HepG2 (cell line): ENCODE results near the gene PSMB11.

Experiments
- MXI1 ChIP-seq: IDR thresholded peaks from 3 replicates; pipeline ENCODE4 v1.6.1; 2012; ENCODE audit warnings: low read depth, low read length, inconsistent platforms, borderline replicate concordance
- MYNN ChIP-seq: sonication (generic); formaldehyde crosslinking; IDR thresholded peaks from 2 replicates; pipeline ENCODE4 v1.4.0; 2020; ENCODE audit warnings: mild to moderate bottlenecking, low read depth, missing genetic modification reagents
- NR2F6 ChIP-seq, 2 experiments: IDR thresholded peaks; 2 replicates each; pipeline ENCODE4 v1.6.1; 2016; ENCODE audit warnings: antibody characterized with exemption in 1 of 2, mild to moderate bottlenecking in 1 of 2
- SP2 ChIP-seq: sonication (generic); formaldehyde crosslinking; IDR thresholded peaks from 2 replicates; pipeline ENCODE4 v1.5.1; 2020; ENCODE audit warnings: mild to moderate bottlenecking, missing genetic modification reagents
- TERF1 ChIP-seq: sonication (generic); formaldehyde crosslinking; IDR thresholded peaks from 2 replicates; pipeline ENCODE4 v1.8.0; 2022; ENCODE audit warnings: mild to moderate bottlenecking, missing genetic modification reagents, moderate library complexity
- ZNF556 ChIP-seq: sonication (generic); formaldehyde crosslinking; IDR thresholded peaks from 2 replicates; pipeline ENCODE4 v1.4.0; 2020; ENCODE audit warnings: mild to moderate bottlenecking, missing genetic modification reagents, borderline replicate concordance
- ZNF740 ChIP-seq: sonication (generic); formaldehyde crosslinking; IDR thresholded peaks from 2 replicates; pipeline ENCODE4 v1.4.0; 2020; ENCODE audit warnings: missing genetic modification reagents
- TF ChIP-seq, protein P1 (sequence below): sonication (generic); formaldehyde crosslinking; IDR thresholded peaks from 2 replicates; pipeline ENCODE4 v1.5.1; 2020; ENCODE audit warnings: missing genetic modification reagents, mild to moderate bottlenecking, borderline replicate concordance
- TF ChIP-seq, protein P2 (sequence below): sonication (generic); formaldehyde crosslinking; IDR thresholded peaks from 2 replicates; pipeline ENCODE4 v1.5.0; 2020; ENCODE audit warnings: mild to moderate bottlenecking, missing genetic modification reagents, moderate library complexity

DNA sequence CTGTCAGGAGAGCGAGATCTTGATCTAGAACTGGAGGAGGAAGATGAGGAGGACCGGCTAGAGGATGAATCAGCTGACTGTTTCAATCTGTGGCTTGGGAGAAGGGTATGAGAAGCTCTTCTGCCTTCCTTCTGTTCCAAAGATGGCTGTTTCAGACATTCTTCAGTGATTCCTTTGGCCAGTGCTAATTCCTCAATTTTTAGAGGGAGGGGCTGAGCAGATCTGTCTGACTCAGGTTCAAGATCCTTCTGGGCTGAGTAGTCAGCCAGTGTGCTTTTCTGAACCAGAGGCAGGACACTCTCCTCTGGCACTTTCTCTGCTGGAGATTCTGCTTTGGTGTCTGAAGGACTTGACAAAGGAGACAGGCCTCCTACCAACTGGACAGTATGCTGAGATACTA lies 37.7 kb downstream of the PSMB11 start:
- TF ChIP-seq ZNF556 (CRISPR knock-in tag) = no peak
- TF ChIP-seq TERF1 (CRISPR knock-in tag) = no peak
- TF ChIP-seq NR2F6 (IDR thresholded peaks at IDR 0.05) = no peak
- no peak for TF ChIP-seq NR2F6 (CRISPR knock-in tag; IDR thresholded peaks at IDR 0.05)
- TF ChIP-seq, protein P1, sequence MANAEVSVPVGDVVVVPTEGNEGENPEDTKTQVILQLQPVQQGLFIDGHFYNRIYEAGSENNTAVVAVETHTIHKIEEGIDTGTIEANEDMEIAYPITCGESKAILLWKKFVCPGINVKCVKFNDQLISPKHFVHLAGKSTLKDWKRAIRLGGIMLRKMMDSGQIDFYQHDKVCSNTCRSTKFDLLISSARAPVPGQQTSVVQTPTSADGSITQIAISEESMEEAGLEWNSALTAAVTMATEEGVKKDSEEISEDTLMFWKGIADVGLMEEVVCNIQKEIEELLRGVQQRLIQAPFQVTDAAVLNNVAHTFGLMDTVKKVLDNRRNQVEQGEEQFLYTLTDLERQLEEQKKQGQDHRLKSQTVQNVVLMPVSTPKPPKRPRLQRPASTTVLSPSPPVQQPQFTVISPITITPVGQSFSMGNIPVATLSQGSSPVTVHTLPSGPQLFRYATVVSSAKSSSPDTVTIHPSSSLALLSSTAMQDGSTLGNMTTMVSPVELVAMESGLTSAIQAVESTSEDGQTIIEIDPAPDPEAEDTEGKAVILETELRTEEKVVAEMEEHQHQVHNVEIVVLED (CRISPR knock-in tag) = no peak
- TF ChIP-seq MXI1 = no peak
- TF ChIP-seq SP2 (CRISPR knock-in tag) = no peak
- TF ChIP-seq, protein P2, sequence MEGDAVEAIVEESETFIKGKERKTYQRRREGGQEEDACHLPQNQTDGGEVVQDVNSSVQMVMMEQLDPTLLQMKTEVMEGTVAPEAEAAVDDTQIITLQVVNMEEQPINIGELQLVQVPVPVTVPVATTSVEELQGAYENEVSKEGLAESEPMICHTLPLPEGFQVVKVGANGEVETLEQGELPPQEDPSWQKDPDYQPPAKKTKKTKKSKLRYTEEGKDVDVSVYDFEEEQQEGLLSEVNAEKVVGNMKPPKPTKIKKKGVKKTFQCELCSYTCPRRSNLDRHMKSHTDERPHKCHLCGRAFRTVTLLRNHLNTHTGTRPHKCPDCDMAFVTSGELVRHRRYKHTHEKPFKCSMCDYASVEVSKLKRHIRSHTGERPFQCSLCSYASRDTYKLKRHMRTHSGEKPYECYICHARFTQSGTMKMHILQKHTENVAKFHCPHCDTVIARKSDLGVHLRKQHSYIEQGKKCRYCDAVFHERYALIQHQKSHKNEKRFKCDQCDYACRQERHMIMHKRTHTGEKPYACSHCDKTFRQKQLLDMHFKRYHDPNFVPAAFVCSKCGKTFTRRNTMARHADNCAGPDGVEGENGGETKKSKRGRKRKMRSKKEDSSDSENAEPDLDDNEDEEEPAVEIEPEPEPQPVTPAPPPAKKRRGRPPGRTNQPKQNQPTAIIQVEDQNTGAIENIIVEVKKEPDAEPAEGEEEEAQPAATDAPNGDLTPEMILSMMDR (CRISPR knock-in tag) = no peak
- no peak for TF ChIP-seq MYNN
- TF ChIP-seq ZNF740 (CRISPR knock-in tag) = no peak
